ENCODE data around the gene MT1B.

MT1B gene

GRCh38 chr16:56636616-56637413 lies 14.9 kb upstream of the MT1B start:
- no peak for DNase-seq (ENCODE audit: insufficient read length, low spot score)

GRCh38 chr16:56637814-56638750 lies 13.6 kb upstream of the MT1B start, which contains the start of gene MT1A:
MT1A (plus strand) TSS chr16:56638666; CDS start chr16:56638739, 73 bp downstream.
- no peak for DNase-seq (ENCODE audit: insufficient read length, low spot score)
- FAIRE-seq = no peak

More at GRCh38 chr16:56636616-56637413, 14.9 kb upstream of the MT1B start:
- FAIRE-seq = no peak

GRCh38 chr16:56639045-56639444 lies 12.6 kb upstream of the MT1B start:
- FAIRE-seq = no peak
- no peak for DNase-seq (ENCODE audit: insufficient read length, low spot score)

GRCh38 chr16:56640076-56640475 lies 11.6 kb upstream of the MT1B start:
- DNase-seq (ENCODE audit: insufficient read length, low spot score) (no peak), FAIRE-seq (no peak)

- DNase-seq (ENCODE audit: insufficient read length, low spot score) (no peak), FAIRE-seq (no peak)
Observed at GRCh38 chr16:56641166-56641565, 10.5 kb upstream of the MT1B start.

- no peak for FAIRE-seq
- DNase-seq (ENCODE audit: insufficient read length, low spot score) = no peak
Observed at GRCh38 chr16:56643080-56643778, 8.5 kb upstream of the MT1B start.

GRCh38 chr16:56643833-56644232 lies 7.9 kb upstream of the MT1B start:
- no peak for DNase-seq (ENCODE audit: insufficient read length, low spot score)
- FAIRE-seq = no peak

- DNase-seq (ENCODE audit: insufficient read length, low spot score) (no peak), FAIRE-seq (no peak)
Observed at GRCh38 chr16:56645311-56645710, 6.4 kb upstream of the MT1B start.

GRCh38 chr16:56645838-56646237 lies 5.8 kb upstream of the MT1B start:
- FAIRE-seq (no peak), DNase-seq (ENCODE audit: insufficient read length, low spot score) (no peak)

GRCh38 chr16:56647641-56648431 lies 3.9 kb upstream of the MT1B start:
- FAIRE-seq = no peak
- no peak for DNase-seq (ENCODE audit: insufficient read length, low spot score)

GRCh38 chr16:56649271-56649670 lies 2.4 kb upstream of the MT1B start:
- DNase-seq (ENCODE audit: insufficient read length, low spot score) (no peak), FAIRE-seq (no peak)

- no peak for DNase-seq (ENCODE audit: insufficient read length, low spot score)
Observed at GRCh38 chr16:56649820-56650219, 1.9 kb upstream of the MT1B start.

GRCh38 chr16:56652600-56652999 lies 914 bp downstream of the MT1B start:
- DNase-seq (ENCODE audit: insufficient read length, low spot score) (no peak), FAIRE-seq (no peak)

More at GRCh38 chr16:56649820-56650219, 1.9 kb upstream of the MT1B start:
- no peak for FAIRE-seq

GRCh38 chr16:56653218-56653617 lies 1.5 kb downstream of the MT1B start:
- DNase-seq (ENCODE audit: insufficient read length, low spot score) = no peak
- no peak for FAIRE-seq

- FAIRE-seq = peak; percentile 28
- DNase-seq (ENCODE audit: insufficient read length, low spot score) = peak; percentile 69
Observed at GRCh38 chr16:56657555-56658326, 6.1 kb downstream of the MT1B start, which contains the start of gene MT1F. MT1F (plus strand) TSS chr16:56657959; CDS start chr16:56658059, 100 bp downstream.

GRCh38 chr16:56658327-56658875 lies 6.7 kb downstream of the MT1B start:
- no peak for DNase-seq (ENCODE audit: insufficient read length, low spot score)
- FAIRE-seq = no peak

- DNase-seq (ENCODE audit: insufficient read length, low spot score) (no peak), FAIRE-seq (no peak)
Observed at GRCh38 chr16:56662357-56663354, 11.0 kb downstream of the MT1B start.

- no peak for FAIRE-seq
Observed at GRCh38 chr16:56664506-56664905, 12.8 kb downstream of the MT1B start.

More at GRCh38 chr16:56664506-56664905, 12.8 kb downstream of the MT1B start:
- DNase-seq (ENCODE audit: insufficient read length, low spot score) = no peak
